ENCODE data around the gene MGARP. TPM values are rescaled to one million over a fixed set of nuclear protein-coding genes. Genes with fewer than 3 reads are reported as not detected.
"Not testable (repeated sequence)": the region's sequence is repeated elsewhere in the genome, so short reads cannot be mapped to it uniquely, and the experiment has no call there.

Gene MGARP
- total RNA-seq, 6 donors from 2014 or later = 0.43 to 0.98 TPM; not detected in 4

DNA sequence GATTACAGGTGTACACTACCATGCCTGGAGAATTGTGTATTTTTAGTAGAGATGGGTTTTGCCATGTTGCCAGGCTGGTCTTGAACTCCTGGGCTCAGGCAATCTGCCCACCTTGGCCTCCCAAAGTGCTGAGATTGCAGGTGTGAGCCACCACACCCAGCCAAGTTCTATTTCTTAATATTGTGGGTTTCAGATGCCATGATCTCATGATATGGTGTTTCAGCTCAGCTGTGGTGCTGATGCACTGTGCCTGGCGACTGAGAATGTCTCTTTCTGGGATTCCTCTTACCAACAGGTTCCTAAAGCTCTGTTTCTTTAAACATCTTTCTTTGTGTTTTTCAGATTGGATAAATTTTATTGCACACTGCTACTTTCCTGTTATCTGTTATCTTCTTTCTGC is 39.5 kb upstream of the MGARP start:
- Histone ChIP-seq H3K9me3 (no peaks in the 10 kb centered on the region), H3K27ac (no peak overlapping the region), H3K4me1 (peaks cover 11 to 21% (median 15%) of the 10 kb centered on the region in 4 donors), H3K4me3 (no peak overlapping the region), H3K27me3 (no peaks in the 10 kb centered on the region), H3K36me3 (no peaks in the 10 kb centered on the region)
- no peak for ATAC-seq (ENCODE audit: low FRiP score in 2 of 2)
- WGBS, 2 donors = 94 to 100% methylated on average over 1 of the region's 1 CpG
- no peak for TF ChIP-seq POLR2A (IDR thresholded peaks at IDR 0.05)
- TF ChIP-seq POLR2AphosphoS5 (IDR thresholded peaks at IDR 0.05) = no peak
- TF ChIP-seq, protein P1, sequence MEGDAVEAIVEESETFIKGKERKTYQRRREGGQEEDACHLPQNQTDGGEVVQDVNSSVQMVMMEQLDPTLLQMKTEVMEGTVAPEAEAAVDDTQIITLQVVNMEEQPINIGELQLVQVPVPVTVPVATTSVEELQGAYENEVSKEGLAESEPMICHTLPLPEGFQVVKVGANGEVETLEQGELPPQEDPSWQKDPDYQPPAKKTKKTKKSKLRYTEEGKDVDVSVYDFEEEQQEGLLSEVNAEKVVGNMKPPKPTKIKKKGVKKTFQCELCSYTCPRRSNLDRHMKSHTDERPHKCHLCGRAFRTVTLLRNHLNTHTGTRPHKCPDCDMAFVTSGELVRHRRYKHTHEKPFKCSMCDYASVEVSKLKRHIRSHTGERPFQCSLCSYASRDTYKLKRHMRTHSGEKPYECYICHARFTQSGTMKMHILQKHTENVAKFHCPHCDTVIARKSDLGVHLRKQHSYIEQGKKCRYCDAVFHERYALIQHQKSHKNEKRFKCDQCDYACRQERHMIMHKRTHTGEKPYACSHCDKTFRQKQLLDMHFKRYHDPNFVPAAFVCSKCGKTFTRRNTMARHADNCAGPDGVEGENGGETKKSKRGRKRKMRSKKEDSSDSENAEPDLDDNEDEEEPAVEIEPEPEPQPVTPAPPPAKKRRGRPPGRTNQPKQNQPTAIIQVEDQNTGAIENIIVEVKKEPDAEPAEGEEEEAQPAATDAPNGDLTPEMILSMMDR (IDR thresholded peaks at IDR 0.05) = no peak
- TF ChIP-seq EP300 (IDR thresholded peaks at IDR 0.05) = no peak
- DNase-seq = no peak

DNA sequence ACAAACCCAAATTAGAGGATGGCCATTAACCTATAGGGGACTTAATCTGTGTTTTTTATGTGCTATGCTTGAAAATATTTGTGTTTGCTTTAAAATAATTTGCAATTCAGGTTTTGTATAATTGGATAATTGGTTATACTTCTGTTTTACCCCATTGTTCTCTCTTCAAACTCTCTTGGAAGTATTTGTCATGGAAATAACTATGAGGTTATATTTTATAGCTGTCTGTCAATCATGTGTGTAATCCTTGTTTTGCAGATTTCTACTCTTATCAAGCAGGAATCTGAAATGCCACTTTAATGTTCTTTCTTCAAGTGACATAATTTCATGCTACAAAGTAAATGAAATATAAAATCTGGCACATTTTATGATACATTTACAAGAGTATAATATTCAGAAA is 37.6 kb upstream of the MGARP start:
- no peaks in the 10 kb centered on the region for H3K9me3 ChIP-seq
- no peaks in the 10 kb centered on the region for H3K27me3 ChIP-seq
- TF ChIP-seq POLR2AphosphoS5 (IDR thresholded peaks at IDR 0.05) = no peak
- no peak for TF ChIP-seq POLR2A (IDR thresholded peaks at IDR 0.05)
- TF ChIP-seq, protein P1 (IDR thresholded peaks at IDR 0.05) = no peak
- no peak for TF ChIP-seq EP300 (IDR thresholded peaks at IDR 0.05)
- DNase-seq (no peak), ATAC-seq (ENCODE audit: low FRiP score in 2 of 2) (no peak)
- no peaks in the 10 kb centered on the region for H3K36me3 ChIP-seq
- H3K4me1 ChIP-seq = peaks cover 19 to 25% (median 23%) of the 10 kb centered on the region in 4 donors
- no peak overlapping the region for H3K4me3 ChIP-seq
- no peak overlapping the region for H3K27ac ChIP-seq

DNA sequence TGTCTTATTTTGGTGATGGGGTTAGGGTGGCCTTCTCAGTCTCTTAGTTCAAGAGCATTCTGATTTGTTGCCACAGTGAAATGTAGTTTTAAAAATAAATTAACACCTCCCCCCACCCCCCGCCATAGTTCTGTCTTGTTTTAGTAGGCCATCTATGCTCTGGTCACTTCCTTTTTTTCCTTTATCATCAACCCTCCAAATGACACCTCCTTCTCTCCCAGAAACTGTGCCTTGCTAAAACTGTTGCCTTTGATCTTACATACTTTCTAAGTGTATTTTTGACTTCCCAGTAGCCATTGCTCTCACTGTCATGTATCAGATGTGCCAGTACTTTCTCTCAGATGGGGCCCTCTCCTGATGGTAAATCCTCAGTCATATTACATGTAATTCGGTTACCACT is 36.7 kb upstream of the MGARP start:
- H3K36me3 ChIP-seq = no peaks in the 10 kb centered on the region
- H3K9me3 ChIP-seq = no peaks in the 10 kb centered on the region
- TF ChIP-seq POLR2A (IDR thresholded peaks at IDR 0.05) (no peak), POLR2AphosphoS5 (IDR thresholded peaks at IDR 0.05) (no peak), EP300 (IDR thresholded peaks at IDR 0.05) (no peak)
- TF ChIP-seq, protein P1 (IDR thresholded peaks at IDR 0.05) = no peak
- no peak overlapping the region for H3K27ac ChIP-seq
- no peak for DNase-seq
- 98 to 100% methylated on average over 2 of the region's 2 CpGs for WGBS, 2 donors
- no peak for ATAC-seq (ENCODE audit: low FRiP score in 2 of 2)
- H3K4me1 ChIP-seq = peaks cover 28 to 33% (median 30%) of the 10 kb centered on the region in 4 donors
- H3K4me3 ChIP-seq = no peak overlapping the region
- H3K27me3 ChIP-seq = no peaks in the 10 kb centered on the region

DNA sequence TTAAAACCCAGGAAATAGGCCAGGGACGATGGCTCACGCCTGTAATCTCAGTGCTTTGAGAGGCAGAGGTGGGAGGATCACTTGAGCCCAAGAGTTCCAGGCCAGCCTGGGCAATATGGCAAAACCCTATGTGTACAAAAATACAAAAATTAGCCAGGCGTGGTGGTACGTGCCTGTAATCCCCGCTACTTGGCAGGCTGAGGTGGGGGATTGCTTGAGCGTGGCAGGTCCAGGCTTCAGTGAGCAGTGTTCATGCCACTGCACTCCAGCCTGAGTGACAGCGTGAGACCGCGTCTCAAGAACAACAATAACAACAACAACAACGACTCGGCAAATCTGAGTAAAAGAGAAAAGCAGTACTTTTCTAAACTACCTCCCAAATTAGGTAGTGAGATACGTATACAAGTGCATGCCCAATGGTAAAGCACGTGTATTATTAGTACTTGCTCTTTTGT is 35.2 kb upstream of the MGARP start:
- TF ChIP-seq POLR2AphosphoS5 (IDR thresholded peaks at IDR 0.05) = no peak
- TF ChIP-seq, protein P1 (IDR thresholded peaks at IDR 0.05) = no peak
- no peak for TF ChIP-seq EP300 (IDR thresholded peaks at IDR 0.05)
- no peak for TF ChIP-seq POLR2A (IDR thresholded peaks at IDR 0.05)
- no peak for ATAC-seq (ENCODE audit: low FRiP score in 2 of 2)
- Histone ChIP-seq H3K36me3 (no peaks in the 10 kb centered on the region), H3K27me3 (no peaks in the 10 kb centered on the region), H3K27ac (no peak overlapping the region), H3K4me3 (no peak overlapping the region), H3K4me1 (peaks cover 29 to 41% (median 36%) of the 10 kb centered on the region in 4 donors), H3K9me3 (no peaks in the 10 kb centered on the region)
- WGBS, 2 donors = 91 to 93% methylated on average over 13 of the region's 13 CpGs
- DNase-seq = no peak

DNA sequence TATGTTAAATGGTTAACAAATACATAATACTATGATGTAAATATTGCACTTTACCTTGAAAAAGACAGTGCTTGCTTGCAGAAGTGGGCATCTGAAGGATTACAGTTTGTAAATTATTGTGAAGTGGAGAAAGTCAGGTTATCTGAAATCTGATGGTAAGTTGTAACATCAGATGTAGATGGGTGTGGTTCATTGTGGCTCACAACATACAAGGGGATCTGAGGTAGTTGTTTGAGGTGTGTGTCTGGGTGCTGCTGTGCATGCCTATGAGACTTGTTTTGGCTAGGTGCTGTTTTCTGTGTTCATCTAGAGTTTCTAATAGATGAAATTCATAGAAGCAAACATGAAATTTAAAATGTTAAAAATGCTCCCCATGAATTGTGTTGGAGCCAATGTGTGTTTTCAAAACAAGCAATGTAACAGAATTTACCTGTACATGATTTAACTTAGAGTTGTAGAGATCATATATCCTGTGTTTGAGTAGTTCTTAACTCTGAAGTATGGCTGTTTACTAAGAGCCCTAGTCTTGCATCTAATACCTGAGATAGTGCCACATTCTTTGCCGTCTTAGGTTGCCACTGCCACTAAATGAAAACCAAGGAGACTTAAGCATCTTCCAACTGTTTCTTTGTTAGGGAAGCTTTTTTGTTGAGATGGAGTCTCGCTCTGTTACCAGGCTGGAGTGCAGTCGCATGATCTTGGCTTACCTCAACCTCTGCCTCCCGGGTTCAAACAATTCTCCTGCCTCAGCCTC is 34.2 kb upstream of the MGARP start:
- DNase-seq (no peak), ATAC-seq (ENCODE audit: low FRiP score in 2 of 2) (no peak)
- TF ChIP-seq, protein P1 (IDR thresholded peaks at IDR 0.05) = no peak
- TF ChIP-seq POLR2AphosphoS5 (IDR thresholded peaks at IDR 0.05) (no peak), POLR2A (IDR thresholded peaks at IDR 0.05) (no peak), EP300 (IDR thresholded peaks at IDR 0.05) (no peak)
- Histone ChIP-seq H3K27ac (no peak overlapping the region), H3K36me3 (no peaks in the 10 kb centered on the region), H3K4me3 (no peak overlapping the region), H3K27me3 (no peaks in the 10 kb centered on the region), H3K9me3 (no peaks in the 10 kb centered on the region), H3K4me1 (peaks cover 29 to 41% (median 36%) of the 10 kb centered on the region in 4 donors)
- 90 to 98% methylated on average over 4 of the region's 4 CpGs for WGBS, 2 donors

DNA sequence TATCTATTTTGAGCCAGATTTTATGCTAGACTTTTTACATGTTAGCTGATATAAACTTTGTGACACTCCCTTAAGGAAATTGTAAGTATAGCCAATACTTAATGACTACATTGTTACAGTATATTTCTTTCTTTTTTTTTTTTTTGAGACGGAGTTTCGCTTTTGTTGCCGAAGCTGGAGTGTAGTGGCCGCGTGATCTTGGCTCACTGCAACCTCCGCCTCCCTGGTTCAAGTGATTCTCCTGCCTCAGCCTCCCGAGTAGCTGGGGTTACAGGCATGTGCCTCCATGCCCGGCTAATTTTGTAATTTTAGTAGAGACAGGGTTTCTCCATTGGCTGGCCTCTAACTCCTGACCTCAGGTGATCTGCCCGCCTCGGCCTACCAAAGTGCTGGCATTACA is 33.4 kb upstream of the MGARP start:
- DNase-seq; H3K4me3 ChIP-seq; H3K27me3 ChIP-seq; ATAC-seq (ENCODE audit: low FRiP score in 2 of 2); H3K9me3 ChIP-seq; H3K36me3 ChIP-seq: not testable (repeated sequence)
- peaks cover 29 to 38% (median 35%) of the 10 kb centered on the region in 4 donors for H3K4me1 ChIP-seq
- peak overlapping the region in 1 of 4 donors; percentile 45 for H3K27ac ChIP-seq
- WGBS, 2 donors = 77 to 83% methylated on average over 10 of the region's 10 CpGs
